Gastrocnemius medialis (tissue), 4 donors: ENCODE measurements around the gene METTL5.

Experiments
- CTCF ChIP-seq, 5 experiments: fragments of 450-650 bp in 3 of 5; fragments of 200-600 bp in 2 of 5; sonication (generic) in 2 of 5; IDR thresholded peaks in 4 of 5; conservative IDR thresholded peaks in 1 of 5; 1 replicate in 4 of 5; 2 replicates in 1 of 5; pipeline ENCODE4 v1.5.1; 2016 to 2019; ENCODE audit warnings: antibody characterized with exemption in 5 of 5, mild to moderate bottlenecking in 3 of 5, moderate library complexity in 3 of 5
- POLR2A ChIP-seq, 2 donors: fragments of 450-650 bp; IDR thresholded peaks; one replicate each; pipeline ENCODE4 v1.6.1; 2017; ENCODE audit warnings: antibody characterized with exemption in 2 of 2, mild to moderate bottlenecking in 2 of 2, moderate library complexity in 2 of 2

- no peak for TF ChIP-seq CTCF (IDR thresholded peaks at IDR 0.05 in 4 of 5, conservative IDR thresholded peaks at IDR 0.05 in 1 of 5)
- no peak for TF ChIP-seq POLR2A (IDR thresholded peaks at IDR 0.05)
Observed at GRCh38 chr2:169860149-169860548, 35.4 kb upstream of the METTL5 start.
